Measurements from ENCODE around the gene LRMDA.

DNA sequence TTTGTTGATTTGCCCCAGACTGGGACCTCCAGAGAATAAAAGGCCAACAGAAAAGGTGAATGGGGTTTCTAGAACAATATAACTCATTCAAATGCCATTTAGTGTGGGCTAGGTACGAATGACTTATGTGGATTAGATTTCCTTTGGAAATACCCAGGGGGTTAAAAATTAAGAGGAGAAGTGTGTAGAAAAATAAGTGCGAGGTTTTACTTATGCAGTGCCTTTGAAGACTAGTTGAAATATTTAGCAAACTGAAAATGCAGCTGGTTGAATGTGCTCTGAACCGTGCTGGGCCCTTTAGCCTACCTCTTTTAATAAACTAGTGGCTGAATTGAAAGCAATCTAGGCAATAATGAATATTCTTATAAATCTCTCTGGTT, 180.6 kb downstream of the LRMDA start:
- TF ChIP-seq, protein P1, sequence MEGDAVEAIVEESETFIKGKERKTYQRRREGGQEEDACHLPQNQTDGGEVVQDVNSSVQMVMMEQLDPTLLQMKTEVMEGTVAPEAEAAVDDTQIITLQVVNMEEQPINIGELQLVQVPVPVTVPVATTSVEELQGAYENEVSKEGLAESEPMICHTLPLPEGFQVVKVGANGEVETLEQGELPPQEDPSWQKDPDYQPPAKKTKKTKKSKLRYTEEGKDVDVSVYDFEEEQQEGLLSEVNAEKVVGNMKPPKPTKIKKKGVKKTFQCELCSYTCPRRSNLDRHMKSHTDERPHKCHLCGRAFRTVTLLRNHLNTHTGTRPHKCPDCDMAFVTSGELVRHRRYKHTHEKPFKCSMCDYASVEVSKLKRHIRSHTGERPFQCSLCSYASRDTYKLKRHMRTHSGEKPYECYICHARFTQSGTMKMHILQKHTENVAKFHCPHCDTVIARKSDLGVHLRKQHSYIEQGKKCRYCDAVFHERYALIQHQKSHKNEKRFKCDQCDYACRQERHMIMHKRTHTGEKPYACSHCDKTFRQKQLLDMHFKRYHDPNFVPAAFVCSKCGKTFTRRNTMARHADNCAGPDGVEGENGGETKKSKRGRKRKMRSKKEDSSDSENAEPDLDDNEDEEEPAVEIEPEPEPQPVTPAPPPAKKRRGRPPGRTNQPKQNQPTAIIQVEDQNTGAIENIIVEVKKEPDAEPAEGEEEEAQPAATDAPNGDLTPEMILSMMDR (IDR thresholded peaks at IDR 0.05; ENCODE audit: insufficient read depth, low read length, poor library complexity, severe bottlenecking) = no peak
- TF ChIP-seq EZH2phosphoT487 (conservative IDR thresholded peaks at IDR 0.05; ENCODE audit: low read length) = no peak

Measured in SU-DHL-6 (cell line).